Measurements from ENCODE around the gene UBXN4. TPM values are rescaled to one million over a fixed set of nuclear protein-coding genes. Genes with fewer than 3 reads are reported as not detected.

UBXN4 gene
- total and polyA plus RNA-seq, 2 donors (not counting 1 experiment from before 2014, with no cell fraction given) = 78.8 to 108 TPM

- no peaks in the 10 kb centered on the region for H3K36me3 ChIP-seq (ENCODE audit: control insufficient read depth, insufficient read depth, low read length)
- peak overlapping the region; percentile 79 for H3K4me2 ChIP-seq (ENCODE audit: extremely low read depth, insufficient read depth, low read length)
- peak overlapping the region; percentile 78 to 92 (median 84) for H3K4me3 ChIP-seq (replicated peaks in 1 of 4; ENCODE audit: control extremely low read depth in 1 of 4, insufficient read depth in 1 of 4, low read depth in 3 of 4, low read length in 4 of 4)
- peaks cover 51% of the 10 kb centered on the region for H3K79me2 ChIP-seq (ENCODE audit: control insufficient read depth, insufficient read depth, low read length)
- TF ChIP-seq CTCF (conservative IDR thresholded peaks at IDR 0.05 in 1 of 2, IDR thresholded peaks at IDR 0.05 in 1 of 2; ENCODE audit: low read depth in 1 of 2, low read length in 2 of 2) = no peak
- TF ChIP-seq EZH2 (IDR thresholded peaks at IDR 0.05; ENCODE audit: low read length, missing control alignments) = no peak
- H2AFZ ChIP-seq (ENCODE audit: low read length) = peak overlapping the region; percentile 21
- H3K4me1 ChIP-seq (ENCODE audit: control insufficient read depth, extremely low read depth, insufficient read depth, low read length) = peaks cover 3% of the 10 kb centered on the region
- H3K27me3 ChIP-seq (ENCODE audit: control insufficient read depth, insufficient read depth, low read length) = no peaks in the 10 kb centered on the region
- DNase-seq (ENCODE audit: low read depth in 2 of 2) = peak; percentile 69 to 75
- no peaks in the 10 kb centered on the region for H3K9me3 ChIP-seq (ENCODE audit: control insufficient read depth, insufficient read depth, low read depth, low read length)
- H3K9ac ChIP-seq (ENCODE audit: insufficient read depth, low read length) = peak overlapping the region; percentile 97
- no peaks in the 10 kb centered on the region for H4K20me1 ChIP-seq (ENCODE audit: control insufficient read depth, extremely low read depth, insufficient read depth, low read length)
- peak overlapping the region; percentile 97 for H3K27ac ChIP-seq (ENCODE audit: insufficient read depth, low read length)
Measured at GRCh38 chr2:135742325-135742757, 686 bp downstream of the UBXN4 start.

DNA sequence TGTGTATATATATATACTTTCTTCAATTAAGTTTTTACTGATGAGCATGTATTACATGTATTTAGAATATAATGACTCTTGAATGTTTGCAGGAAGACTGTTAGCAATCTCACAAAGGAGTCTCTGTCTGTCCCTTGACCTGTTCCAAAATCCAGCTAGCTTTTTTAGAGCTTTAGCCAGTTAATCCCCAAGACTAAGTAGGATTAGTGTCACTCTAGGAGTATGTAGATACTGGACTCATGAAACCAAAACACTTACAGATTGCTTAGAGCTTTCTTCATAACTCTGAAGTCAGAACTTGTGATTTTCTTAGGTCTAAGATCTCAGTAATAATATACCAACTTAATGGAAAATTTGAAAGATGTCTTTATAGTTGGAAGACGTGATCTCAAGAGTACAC lies 2.2 kb downstream of the UBXN4 start:
- Histone ChIP-seq H3K9ac (ENCODE audit: insufficient read depth, low read length) (no peak overlapping the region), H3K79me2 (ENCODE audit: control insufficient read depth, insufficient read depth, low read length) (peaks cover 59% of the 10 kb centered on the region), H3K27me3 (ENCODE audit: control insufficient read depth, insufficient read depth, low read length) (no peaks in the 10 kb centered on the region), H4K20me1 (ENCODE audit: control insufficient read depth, extremely low read depth, insufficient read depth, low read length) (no peaks in the 10 kb centered on the region), H3K27ac (ENCODE audit: insufficient read depth, low read length) (no peak overlapping the region), H3K4me3 (replicated peaks in 1 of 4; ENCODE audit: control extremely low read depth in 1 of 4, insufficient read depth in 1 of 4, low read depth in 3 of 4, low read length in 4 of 4) (peak overlapping the region; percentile 78 to 92 (median 84)), H3K9me3 (ENCODE audit: control insufficient read depth, insufficient read depth, low read depth, low read length) (no peaks in the 10 kb centered on the region), H3K4me2 (ENCODE audit: extremely low read depth, insufficient read depth, low read length) (peak overlapping the region; percentile 79), H2AFZ (ENCODE audit: low read length) (no peak overlapping the region), H3K36me3 (ENCODE audit: control insufficient read depth, insufficient read depth, low read length) (no peaks in the 10 kb centered on the region), H3K4me1 (ENCODE audit: control insufficient read depth, extremely low read depth, insufficient read depth, low read length) (peaks cover 3% of the 10 kb centered on the region)
- DNase-seq (ENCODE audit: low read depth in 2 of 2) = peak in 1 of 2 donors; percentile 4
- no peak for TF ChIP-seq CTCF (conservative IDR thresholded peaks at IDR 0.05 in 1 of 2, IDR thresholded peaks at IDR 0.05 in 1 of 2; ENCODE audit: low read depth in 1 of 2, low read length in 2 of 2)
- no peak for TF ChIP-seq EZH2 (IDR thresholded peaks at IDR 0.05; ENCODE audit: low read length, missing control alignments)

- no peaks in the 10 kb centered on the region for H3K27me3 ChIP-seq (ENCODE audit: control insufficient read depth, insufficient read depth, low read length)
- H3K36me3 ChIP-seq (ENCODE audit: control insufficient read depth, insufficient read depth, low read length) = no peaks in the 10 kb centered on the region
- H3K9me3 ChIP-seq (ENCODE audit: control insufficient read depth, insufficient read depth, low read depth, low read length) = no peaks in the 10 kb centered on the region
- no peak overlapping the region for H2AFZ ChIP-seq (ENCODE audit: low read length)
- peak overlapping the region; percentile 30 for H3K27ac ChIP-seq (ENCODE audit: insufficient read depth, low read length)
- no peaks in the 10 kb centered on the region for H4K20me1 ChIP-seq (ENCODE audit: control insufficient read depth, extremely low read depth, insufficient read depth, low read length)
- H3K4me2 ChIP-seq (ENCODE audit: extremely low read depth, insufficient read depth, low read length) = peak overlapping the region; percentile 27
- peak overlapping the region in 2 of 4 experiments; percentile 78 to 92 for H3K4me3 ChIP-seq (replicated peaks in 1 of 4; ENCODE audit: control extremely low read depth in 1 of 4, insufficient read depth in 1 of 4, low read depth in 3 of 4, low read length in 4 of 4)
- H3K4me1 ChIP-seq (ENCODE audit: control insufficient read depth, extremely low read depth, insufficient read depth, low read length) = peaks cover 3% of the 10 kb centered on the region
- peak in 1 of 2 donors; percentile 24 for TF ChIP-seq CTCF (conservative IDR thresholded peaks at IDR 0.05 in 1 of 2, IDR thresholded peaks at IDR 0.05 in 1 of 2; ENCODE audit: low read depth in 1 of 2, low read length in 2 of 2)
- TF ChIP-seq EZH2 (IDR thresholded peaks at IDR 0.05; ENCODE audit: low read length, missing control alignments) = no peak
- peak; percentile 11 to 14 for DNase-seq (ENCODE audit: low read depth in 2 of 2)
- H3K9ac ChIP-seq (ENCODE audit: insufficient read depth, low read length) = no peak overlapping the region
- peaks cover 59% of the 10 kb centered on the region for H3K79me2 ChIP-seq (ENCODE audit: control insufficient read depth, insufficient read depth, low read length)
Measured at GRCh38 chr2:135744760-135745314, 3.2 kb downstream of the UBXN4 start.
